ENCODE measurements around the gene GATAD2A.

Gene GATAD2A

GRCh38 chr19:19506592-19506991, 101.1 kb downstream of the GATAD2A start:
- no peak for DNase-seq (ENCODE audit: low read depth in 1 of 2, low spot score in 1 of 2)
- TF ChIP-seq SPI1 (IDR thresholded peaks at IDR 0.05; ENCODE audit: borderline replicate concordance, low read depth) = no peak
- TF ChIP-seq, protein P1, sequence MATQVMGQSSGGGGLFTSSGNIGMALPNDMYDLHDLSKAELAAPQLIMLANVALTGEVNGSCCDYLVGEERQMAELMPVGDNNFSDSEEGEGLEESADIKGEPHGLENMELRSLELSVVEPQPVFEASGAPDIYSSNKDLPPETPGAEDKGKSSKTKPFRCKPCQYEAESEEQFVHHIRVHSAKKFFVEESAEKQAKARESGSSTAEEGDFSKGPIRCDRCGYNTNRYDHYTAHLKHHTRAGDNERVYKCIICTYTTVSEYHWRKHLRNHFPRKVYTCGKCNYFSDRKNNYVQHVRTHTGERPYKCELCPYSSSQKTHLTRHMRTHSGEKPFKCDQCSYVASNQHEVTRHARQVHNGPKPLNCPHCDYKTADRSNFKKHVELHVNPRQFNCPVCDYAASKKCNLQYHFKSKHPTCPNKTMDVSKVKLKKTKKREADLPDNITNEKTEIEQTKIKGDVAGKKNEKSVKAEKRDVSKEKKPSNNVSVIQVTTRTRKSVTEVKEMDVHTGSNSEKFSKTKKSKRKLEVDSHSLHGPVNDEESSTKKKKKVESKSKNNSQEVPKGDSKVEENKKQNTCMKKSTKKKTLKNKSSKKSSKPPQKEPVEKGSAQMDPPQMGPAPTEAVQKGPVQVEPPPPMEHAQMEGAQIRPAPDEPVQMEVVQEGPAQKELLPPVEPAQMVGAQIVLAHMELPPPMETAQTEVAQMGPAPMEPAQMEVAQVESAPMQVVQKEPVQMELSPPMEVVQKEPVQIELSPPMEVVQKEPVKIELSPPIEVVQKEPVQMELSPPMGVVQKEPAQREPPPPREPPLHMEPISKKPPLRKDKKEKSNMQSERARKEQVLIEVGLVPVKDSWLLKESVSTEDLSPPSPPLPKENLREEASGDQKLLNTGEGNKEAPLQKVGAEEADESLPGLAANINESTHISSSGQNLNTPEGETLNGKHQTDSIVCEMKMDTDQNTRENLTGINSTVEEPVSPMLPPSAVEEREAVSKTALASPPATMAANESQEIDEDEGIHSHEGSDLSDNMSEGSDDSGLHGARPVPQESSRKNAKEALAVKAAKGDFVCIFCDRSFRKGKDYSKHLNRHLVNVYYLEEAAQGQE (IDR thresholded peaks at IDR 0.05; ENCODE audit: insufficient replicate concordance, low read depth) = no peak
- no peaks in the 10 kb centered on the region for H3K27me3 ChIP-seq (ENCODE audit: insufficient read depth, poor library complexity, severe bottlenecking)
- H3K4me3 ChIP-seq (replicated peaks; ENCODE audit: insufficient read depth, low read length) = no peak overlapping the region
- H3K27ac ChIP-seq (replicated peaks) = no peak overlapping the region

GRCh38 chr19:19507354-19507753, 101.9 kb downstream of the GATAD2A start:
- Histone ChIP-seq H3K4me3 (replicated peaks; ENCODE audit: insufficient read depth, low read length) (no peak overlapping the region), H3K27me3 (ENCODE audit: insufficient read depth, poor library complexity, severe bottlenecking) (no peaks in the 10 kb centered on the region), H3K27ac (replicated peaks) (no peak overlapping the region)
- DNase-seq (ENCODE audit: low read depth in 1 of 2, low spot score in 1 of 2) = no peak
- TF ChIP-seq SPI1 (IDR thresholded peaks at IDR 0.05; ENCODE audit: borderline replicate concordance, low read depth) (no peak), CTCF (IDR thresholded peaks at IDR 0.05; ENCODE audit: insufficient read depth, low read length) (no peak), POLR2AphosphoS5 (IDR thresholded peaks at IDR 0.05; ENCODE audit: low read depth) (no peak), GABPA (IDR thresholded peaks at IDR 0.05; ENCODE audit: low read depth) (no peak)
- TF ChIP-seq, protein P1 (IDR thresholded peaks at IDR 0.05; ENCODE audit: insufficient replicate concordance, low read depth) = no peak

- H3K27ac ChIP-seq (replicated peaks) = no peak overlapping the region
- H3K27me3 ChIP-seq (ENCODE audit: insufficient read depth, poor library complexity, severe bottlenecking) = no peaks in the 10 kb centered on the region
- TF ChIP-seq GABPA (IDR thresholded peaks at IDR 0.05; ENCODE audit: low read depth) = no peak
- TF ChIP-seq POLR2AphosphoS5 (IDR thresholded peaks at IDR 0.05; ENCODE audit: low read depth) = peak; percentile 39; the same call in 1 of the 2 replicates
- DNase-seq (ENCODE audit: low read depth in 1 of 2, low spot score in 1 of 2) = no peak
- no peak overlapping the region for H3K4me3 ChIP-seq (replicated peaks; ENCODE audit: insufficient read depth, low read length)
Observed at GRCh38 chr19:19508217-19508616, 102.7 kb downstream of the GATAD2A start.

DNA sequence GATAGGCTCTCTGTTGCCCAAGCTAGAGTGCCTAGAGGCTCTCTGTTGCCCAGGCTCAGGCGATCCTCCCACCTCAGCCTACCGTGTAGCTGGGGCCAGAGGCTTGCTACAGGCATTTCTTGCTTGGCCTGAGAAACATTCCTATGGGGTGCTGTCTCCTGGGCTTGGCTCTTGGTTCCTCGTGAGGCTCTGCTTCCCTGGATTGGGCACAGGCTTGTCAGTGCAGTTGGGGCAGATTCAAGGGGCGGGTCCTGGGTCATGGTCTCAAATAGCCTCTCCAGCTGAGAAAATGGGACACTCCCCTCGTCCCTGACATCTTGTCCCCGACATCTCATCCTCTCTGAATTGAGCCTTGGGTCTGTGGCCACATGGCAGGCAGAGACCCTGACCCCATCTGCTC, 105.0 kb downstream of the GATAD2A start:
- Histone ChIP-seq H3K27ac (replicated peaks) (no peak overlapping the region), H3K27me3 (ENCODE audit: insufficient read depth, poor library complexity, severe bottlenecking) (no peaks in the 10 kb centered on the region), H3K4me3 (replicated peaks; ENCODE audit: insufficient read depth, low read length) (no peak overlapping the region)
- no peak for TF ChIP-seq CTCF (IDR thresholded peaks at IDR 0.05; ENCODE audit: insufficient read depth, low read length)
- TF ChIP-seq GABPA (IDR thresholded peaks at IDR 0.05; ENCODE audit: low read depth) = no peak
- no peak for TF ChIP-seq POLR2AphosphoS5 (IDR thresholded peaks at IDR 0.05; ENCODE audit: low read depth)
- no peak for TF ChIP-seq SPI1 (IDR thresholded peaks at IDR 0.05; ENCODE audit: borderline replicate concordance, low read depth)
- TF ChIP-seq, protein P1 (IDR thresholded peaks at IDR 0.05; ENCODE audit: insufficient replicate concordance, low read depth) = no peak
- no peak for DNase-seq (ENCODE audit: low read depth in 1 of 2, low spot score in 1 of 2)
